Chondrocyte (in vitro differentiated cells): ENCODE data around the gene LTBP2. TPM values are rescaled to one million over a fixed set of nuclear protein-coding genes. Genes with fewer than 3 reads are reported as not detected.
"Not testable (repeated sequence)": the region's sequence is repeated elsewhere in the genome, so short reads cannot be mapped to it uniquely, and the experiment has no call there.

ENCODE experiments used
- DNase-seq: peaks from one replicate; pipeline ENCODE4 v3.0.0; 2021; ENCODE audit warnings: mixed read lengths, low spot score
- H3K27ac Mint-ChIP-seq: one replicate; pipeline ENCODE4 v1.8.0; 2021; ENCODE audit warnings: mild to moderate bottlenecking, moderate library complexity, mixed read lengths; ENCODE audit not compliant: unreplicated experiment
- H3K27me3 Mint-ChIP-seq: 2 replicates; pipeline ENCODE4 v1.8.0; 2021; ENCODE audit warnings: low read depth, mixed read lengths
- H3K36me3 Mint-ChIP-seq: 2 replicates; pipeline ENCODE4 v1.8.0; 2021; ENCODE audit warnings: low read depth, mixed read lengths
- H3K4me1 Mint-ChIP-seq: 2 replicates; pipeline ENCODE4 v1.8.0; 2021; ENCODE audit warnings: low read depth, mild to moderate bottlenecking, mixed read lengths
- H3K4me3 Mint-ChIP-seq: one replicate; pipeline ENCODE4 v1.8.0; 2021; ENCODE audit warnings: mild to moderate bottlenecking, moderate library complexity, mixed read lengths; ENCODE audit not compliant: unreplicated experiment
- H3K9me3 Mint-ChIP-seq: 2 replicates; pipeline ENCODE4 v1.8.0; 2021; ENCODE audit warnings: low read depth, mixed read lengths
- total RNA-seq: library from RNA; stranded (reverse); gene quantifications from 3 replicates; pipeline ENCODE4 v1.2.1, GENCODE V29; 2021
- TF ChIP-seq, protein P1 (sequence below): fragments of 200-600 bp; sonication (generic); IDR thresholded peaks from 2 replicates; pipeline ENCODE4 v1.5.0; 2021; ENCODE audit warnings: antibody characterized with exemption, mild to moderate bottlenecking, moderate library complexity

The LTBP2 gene
- total RNA-seq, 1 donor from 2014 or later = 215 TPM

DNA sequence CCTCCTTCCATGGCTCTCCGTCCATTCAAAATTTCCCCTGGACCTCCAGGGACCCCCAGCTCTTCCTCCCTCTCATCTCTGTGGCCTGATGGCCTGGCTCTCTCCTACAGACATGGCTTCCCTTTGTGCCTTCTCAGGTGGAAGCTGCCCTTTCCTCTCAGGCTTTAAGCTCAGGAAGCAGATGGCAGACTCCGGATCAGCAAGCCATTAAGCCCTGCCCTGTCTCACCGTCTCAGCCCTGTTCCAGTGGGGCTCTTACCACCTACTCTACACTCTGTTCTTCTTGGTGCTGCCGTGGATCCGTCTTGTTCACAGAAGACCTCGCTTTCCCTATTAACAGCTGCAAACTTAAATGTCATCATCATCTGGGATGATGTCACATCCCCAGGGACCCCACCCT lies 152.1 kb downstream of the LTBP2 start:
- Mint-ChIP-seq H3K4me3 (no peak overlapping the region), H3K9me3 (no peaks in the 10 kb centered on the region), H3K4me1 (peaks cover 3% of the 10 kb centered on the region), H3K27ac (no peak overlapping the region), H3K27me3 (peaks cover 12% of the 10 kb centered on the region), H3K36me3 (no peaks in the 10 kb centered on the region)
- DNase-seq = no peak
- TF ChIP-seq, protein P1, sequence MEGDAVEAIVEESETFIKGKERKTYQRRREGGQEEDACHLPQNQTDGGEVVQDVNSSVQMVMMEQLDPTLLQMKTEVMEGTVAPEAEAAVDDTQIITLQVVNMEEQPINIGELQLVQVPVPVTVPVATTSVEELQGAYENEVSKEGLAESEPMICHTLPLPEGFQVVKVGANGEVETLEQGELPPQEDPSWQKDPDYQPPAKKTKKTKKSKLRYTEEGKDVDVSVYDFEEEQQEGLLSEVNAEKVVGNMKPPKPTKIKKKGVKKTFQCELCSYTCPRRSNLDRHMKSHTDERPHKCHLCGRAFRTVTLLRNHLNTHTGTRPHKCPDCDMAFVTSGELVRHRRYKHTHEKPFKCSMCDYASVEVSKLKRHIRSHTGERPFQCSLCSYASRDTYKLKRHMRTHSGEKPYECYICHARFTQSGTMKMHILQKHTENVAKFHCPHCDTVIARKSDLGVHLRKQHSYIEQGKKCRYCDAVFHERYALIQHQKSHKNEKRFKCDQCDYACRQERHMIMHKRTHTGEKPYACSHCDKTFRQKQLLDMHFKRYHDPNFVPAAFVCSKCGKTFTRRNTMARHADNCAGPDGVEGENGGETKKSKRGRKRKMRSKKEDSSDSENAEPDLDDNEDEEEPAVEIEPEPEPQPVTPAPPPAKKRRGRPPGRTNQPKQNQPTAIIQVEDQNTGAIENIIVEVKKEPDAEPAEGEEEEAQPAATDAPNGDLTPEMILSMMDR = no peak

DNA sequence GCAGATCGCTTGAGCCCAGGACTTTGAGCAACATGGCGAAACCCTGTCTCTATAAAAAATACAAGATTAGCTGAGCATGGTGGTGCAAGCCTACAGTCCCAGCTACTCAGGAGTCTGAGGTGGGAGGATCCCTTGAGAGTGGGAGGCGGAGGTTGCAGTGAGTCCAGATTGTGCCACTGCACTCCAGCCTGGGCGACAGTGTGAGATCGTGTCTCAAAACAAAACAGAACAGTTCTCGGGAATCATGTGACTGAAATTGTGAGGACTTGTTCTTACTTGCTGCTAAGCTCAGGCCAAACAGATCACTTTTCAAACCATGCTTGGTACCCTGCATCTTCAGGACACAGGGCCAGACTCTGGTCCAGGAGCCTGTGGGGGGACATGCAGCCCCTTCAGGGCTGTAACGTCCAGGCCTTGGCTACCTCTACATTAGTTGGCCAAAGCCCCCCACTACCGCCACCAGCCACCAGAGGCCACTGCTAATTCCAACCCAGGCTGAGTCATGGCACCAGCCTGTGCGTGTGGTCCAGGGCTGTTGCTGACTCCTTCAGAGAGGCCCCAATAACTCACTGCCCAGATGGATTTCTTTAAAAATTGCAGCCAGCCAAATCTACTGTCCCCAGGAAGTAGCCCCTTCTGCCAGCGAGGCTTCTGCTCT lies 152.6 kb downstream of the LTBP2 start:
- DNase-seq = no peak
- Mint-ChIP-seq H3K4me1 (peaks cover 3% of the 10 kb centered on the region), H3K4me3 (no peak overlapping the region), H3K9me3 (no peaks in the 10 kb centered on the region), H3K27me3 (peaks cover 15% of the 10 kb centered on the region), H3K27ac (no peak overlapping the region), H3K36me3 (no peaks in the 10 kb centered on the region)
- TF ChIP-seq, protein P1 = peak; percentile 77

DNA sequence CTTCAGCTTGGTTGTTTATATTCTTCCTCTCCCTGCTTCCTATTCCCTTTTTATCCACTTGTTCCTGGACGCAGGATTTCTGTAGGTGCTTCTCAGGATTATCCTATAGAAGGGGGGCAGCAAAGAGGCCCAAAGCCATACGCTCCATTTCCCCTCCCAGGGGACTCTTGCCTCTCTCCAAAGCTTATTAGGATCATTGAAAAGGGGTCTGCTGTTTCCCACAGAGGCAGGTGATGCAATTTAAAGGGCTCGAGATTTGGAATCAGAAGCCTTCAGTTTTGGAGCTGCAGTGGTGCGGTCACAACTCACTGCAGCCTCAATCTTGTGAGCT lies 154.5 kb downstream of the LTBP2 start:
- Mint-ChIP-seq H3K27me3 (peaks cover 24% of the 10 kb centered on the region), H3K4me1 (peaks cover 3% of the 10 kb centered on the region), H3K36me3 (no peaks in the 10 kb centered on the region), H3K9me3 (no peaks in the 10 kb centered on the region), H3K4me3 (no peak overlapping the region), H3K27ac (no peak overlapping the region)
- DNase-seq = no peak
- TF ChIP-seq, protein P1 = no peak

DNA sequence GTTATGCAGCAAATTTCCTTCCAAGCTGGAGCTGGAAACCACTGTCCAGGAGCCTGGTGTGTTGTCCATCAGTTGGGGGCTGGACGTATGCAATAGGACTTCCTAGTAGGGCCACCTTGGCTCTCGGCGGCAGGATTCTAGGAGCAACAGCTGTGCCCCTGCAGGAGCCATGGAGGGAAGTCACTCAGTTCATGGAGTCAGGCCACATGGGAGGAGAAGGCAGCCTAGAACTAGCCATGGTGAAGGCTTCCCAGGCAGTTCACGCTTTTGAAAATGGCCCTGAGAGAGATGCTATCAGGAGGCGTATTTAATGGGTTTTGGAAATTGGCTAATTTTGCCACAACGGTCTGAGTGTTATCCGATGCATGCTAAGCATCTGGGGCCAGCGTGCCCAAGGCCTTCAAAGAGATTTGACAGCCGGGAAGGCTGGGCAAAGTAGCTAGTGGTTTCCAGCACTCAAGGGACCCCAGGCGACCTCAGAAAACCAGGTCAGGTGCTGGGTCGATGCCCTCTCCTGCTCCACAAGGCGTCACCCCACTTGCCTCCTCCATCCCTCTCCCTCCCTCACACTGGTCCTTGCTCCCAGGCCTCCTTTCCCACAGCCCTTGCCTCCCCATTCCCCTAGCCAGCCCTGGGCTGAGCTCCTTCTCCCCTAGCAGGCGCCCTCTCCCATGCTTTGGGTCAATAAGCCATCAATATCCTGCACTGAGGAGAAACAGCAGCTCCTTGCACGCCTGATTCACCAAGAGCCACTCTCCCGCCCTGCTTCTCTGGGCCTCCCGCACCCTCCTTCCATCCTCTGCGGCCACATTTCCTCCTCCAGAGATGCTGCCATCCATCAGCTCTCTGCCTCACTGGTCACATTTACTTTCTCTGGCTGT lies 155.1 kb downstream of the LTBP2 start:
- no peak for DNase-seq
- Mint-ChIP-seq H3K9me3 (no peaks in the 10 kb centered on the region), H3K27ac (no peak overlapping the region), H3K36me3 (peaks cover 1% of the 10 kb centered on the region), H3K27me3 (peaks cover 28% of the 10 kb centered on the region), H3K4me3 (no peak overlapping the region), H3K4me1 (peaks cover 3% of the 10 kb centered on the region)
- TF ChIP-seq, protein P1 = no peak

DNA sequence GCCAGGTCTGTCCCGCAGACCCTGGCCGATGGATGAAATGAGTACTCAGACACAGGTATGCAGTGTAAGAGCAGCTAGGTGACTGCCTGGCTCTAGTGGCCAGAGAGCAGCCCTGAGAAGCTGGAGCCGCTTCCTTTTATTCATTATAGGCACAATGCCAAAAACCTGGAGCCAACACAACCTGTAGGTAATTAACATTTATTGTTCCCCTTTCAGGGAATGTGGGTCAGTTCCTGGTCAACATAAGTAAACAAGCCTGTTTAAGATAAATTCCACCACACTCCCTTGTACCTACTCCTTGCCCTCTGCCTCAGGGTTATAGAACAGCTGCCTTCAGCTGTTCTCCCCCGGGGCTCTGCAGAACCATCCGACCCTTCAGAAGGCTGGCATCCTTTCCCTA lies 157.6 kb downstream of the LTBP2 start:
- not testable (repeated sequence) for H3K9me3 Mint-ChIP-seq, H3K4me3 Mint-ChIP-seq, H3K4me1 Mint-ChIP-seq, DNase-seq, H3K27ac Mint-ChIP-seq, H3K36me3 Mint-ChIP-seq
- peaks cover 44% of the 10 kb centered on the region for H3K27me3 Mint-ChIP-seq

Other genes with a start within 250 kb of the LTBP2 start
- gene SYNDIG1L, start 186.0 kb downstream of the LTBP2 start, total RNA-seq = not detected in 3 replicates
- gene NPC2, start 118.9 kb downstream of the LTBP2 start, total RNA-seq = 209 to 313 TPM (median 212 TPM) in 3 replicates
- 16.6 to 18.9 TPM (median 16.9 TPM) in 3 replicates for gene ISCA2, start 118.5 kb downstream of the LTBP2 start, total RNA-seq
- 34.7 to 50.2 TPM (median 35.9 TPM) in 3 replicates for gene AREL1, start 100.8 kb upstream of the LTBP2 start, total RNA-seq
- gene FCF1, start 100.9 kb upstream of the LTBP2 start, total RNA-seq = 51.7 to 67.7 TPM (median 52.9 TPM) in 3 replicates
- gene YLPM1, start 151.1 kb upstream of the LTBP2 start, total RNA-seq = 51.3 to 85.0 TPM (median 51.8 TPM) in 3 replicates